Fibroblast of mammary gland (primary cell): ENCODE measurements around the gene PRDM16.

Source experiments
- DNase-seq: peaks from one replicate; pipeline ENCODE4 v3.0.0-alpha.2; 2010; ENCODE audit warnings: low read depth
- H3K4me3 ChIP-seq: 2 replicates; pipeline ENCODE4 v1.5.1; 2011; ENCODE audit warnings: low read depth, mild to moderate bottlenecking, low read length, moderate library complexity; ENCODE audit not compliant: control insufficient read depth
- TF ChIP-seq, protein P1 (sequence below): conservative IDR thresholded peaks from 2 replicates; pipeline ENCODE4 v1.5.1; 2011; ENCODE audit warnings: low read depth, low read length, inconsistent platforms; ENCODE audit not compliant: control insufficient read depth, insufficient read depth

PRDM16 gene

DNA sequence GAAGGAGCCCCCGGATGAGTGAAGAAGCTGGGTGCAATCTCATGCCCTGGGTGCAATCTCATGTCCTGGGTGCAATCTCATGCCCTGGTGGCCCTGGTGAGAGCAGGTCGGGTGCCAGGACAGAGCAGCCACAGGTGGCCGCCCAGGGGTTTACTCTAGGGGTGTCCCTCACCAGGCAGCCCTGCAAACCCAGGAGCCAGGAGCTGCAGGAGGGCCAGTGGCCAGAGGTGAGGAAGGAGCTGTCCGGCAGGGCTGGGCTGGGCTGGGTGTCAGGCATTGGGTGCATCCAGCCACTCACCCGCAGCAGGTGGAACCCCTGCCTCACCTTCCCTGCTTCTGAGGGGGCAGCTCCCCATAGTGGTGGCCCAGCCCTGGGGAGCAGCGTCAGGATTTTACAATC, 79.2 kb downstream of the PRDM16 start:
- no peak for DNase-seq
- TF ChIP-seq, protein P1, sequence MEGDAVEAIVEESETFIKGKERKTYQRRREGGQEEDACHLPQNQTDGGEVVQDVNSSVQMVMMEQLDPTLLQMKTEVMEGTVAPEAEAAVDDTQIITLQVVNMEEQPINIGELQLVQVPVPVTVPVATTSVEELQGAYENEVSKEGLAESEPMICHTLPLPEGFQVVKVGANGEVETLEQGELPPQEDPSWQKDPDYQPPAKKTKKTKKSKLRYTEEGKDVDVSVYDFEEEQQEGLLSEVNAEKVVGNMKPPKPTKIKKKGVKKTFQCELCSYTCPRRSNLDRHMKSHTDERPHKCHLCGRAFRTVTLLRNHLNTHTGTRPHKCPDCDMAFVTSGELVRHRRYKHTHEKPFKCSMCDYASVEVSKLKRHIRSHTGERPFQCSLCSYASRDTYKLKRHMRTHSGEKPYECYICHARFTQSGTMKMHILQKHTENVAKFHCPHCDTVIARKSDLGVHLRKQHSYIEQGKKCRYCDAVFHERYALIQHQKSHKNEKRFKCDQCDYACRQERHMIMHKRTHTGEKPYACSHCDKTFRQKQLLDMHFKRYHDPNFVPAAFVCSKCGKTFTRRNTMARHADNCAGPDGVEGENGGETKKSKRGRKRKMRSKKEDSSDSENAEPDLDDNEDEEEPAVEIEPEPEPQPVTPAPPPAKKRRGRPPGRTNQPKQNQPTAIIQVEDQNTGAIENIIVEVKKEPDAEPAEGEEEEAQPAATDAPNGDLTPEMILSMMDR, result no peak
- H3K4me3 ChIP-seq, result no peak overlapping the region

DNA sequence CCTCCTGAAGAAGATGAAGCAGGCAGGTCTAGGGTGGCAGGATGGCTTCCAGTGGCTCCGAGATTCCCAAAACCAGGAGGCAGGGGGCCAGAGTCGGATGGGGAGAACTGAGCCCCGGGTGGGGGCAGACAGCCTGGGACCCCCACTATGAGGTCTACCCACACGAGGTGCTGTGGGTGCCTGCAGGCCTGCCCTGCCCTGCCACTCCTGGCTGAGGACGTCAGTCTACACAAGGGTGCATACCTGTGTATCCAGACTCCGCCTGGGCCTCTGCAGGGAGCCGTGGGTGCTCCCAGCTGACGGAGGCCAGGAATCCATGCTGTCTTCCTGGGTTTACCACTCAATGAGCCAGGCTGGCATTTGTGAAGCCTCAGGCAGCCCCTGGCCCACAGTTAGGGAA, 80.3 kb downstream of the PRDM16 start:
- no peak for DNase-seq
- no peak overlapping the region for H3K4me3 ChIP-seq
- TF ChIP-seq, protein P1, result no peak

DNA sequence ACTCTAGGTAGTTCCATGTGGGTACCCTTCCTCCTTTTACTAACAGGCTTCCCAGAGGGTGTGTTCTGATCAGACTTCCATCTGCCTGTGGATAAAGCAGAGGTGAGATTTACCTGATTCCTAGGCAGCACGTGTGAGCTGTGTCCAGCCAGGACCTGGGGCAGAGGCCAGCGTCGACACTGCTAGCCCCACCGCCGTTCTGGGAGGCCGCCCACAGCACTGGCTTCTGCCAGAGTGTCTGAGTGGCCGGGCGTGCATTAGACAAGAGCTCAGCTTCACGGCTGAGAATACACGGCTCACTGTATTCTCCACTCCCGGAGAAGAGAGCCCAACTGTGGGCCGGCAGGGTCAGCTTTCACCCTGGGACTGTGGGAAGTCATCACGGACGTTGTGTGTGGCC, 82.5 kb downstream of the PRDM16 start:
- H3K4me3 ChIP-seq, result no peak overlapping the region
- DNase-seq, result no peak
- TF ChIP-seq, protein P1, result no peak

DNA sequence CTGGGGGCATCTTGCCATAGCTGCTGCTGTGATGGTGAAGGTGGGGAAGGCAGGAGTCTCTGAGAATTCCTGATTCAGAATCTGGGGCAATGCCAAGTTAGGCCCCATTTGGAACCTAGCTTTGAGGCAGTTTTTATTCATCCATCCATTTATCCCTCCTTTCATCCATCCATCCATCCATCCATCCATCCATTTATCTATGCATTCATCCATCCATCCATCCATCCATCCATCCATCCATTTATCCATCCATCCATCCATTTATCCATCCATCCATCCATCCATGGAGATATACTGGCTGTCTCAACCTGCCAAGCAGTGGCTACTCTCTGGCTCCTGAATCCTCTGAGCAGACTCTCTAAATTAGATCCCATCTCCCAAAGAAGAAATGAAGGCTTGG, 83.1 kb downstream of the PRDM16 start:
- TF ChIP-seq, protein P1, result no peak
- DNase-seq, result no peak
- H3K4me3 ChIP-seq, result no peak overlapping the region

DNA sequence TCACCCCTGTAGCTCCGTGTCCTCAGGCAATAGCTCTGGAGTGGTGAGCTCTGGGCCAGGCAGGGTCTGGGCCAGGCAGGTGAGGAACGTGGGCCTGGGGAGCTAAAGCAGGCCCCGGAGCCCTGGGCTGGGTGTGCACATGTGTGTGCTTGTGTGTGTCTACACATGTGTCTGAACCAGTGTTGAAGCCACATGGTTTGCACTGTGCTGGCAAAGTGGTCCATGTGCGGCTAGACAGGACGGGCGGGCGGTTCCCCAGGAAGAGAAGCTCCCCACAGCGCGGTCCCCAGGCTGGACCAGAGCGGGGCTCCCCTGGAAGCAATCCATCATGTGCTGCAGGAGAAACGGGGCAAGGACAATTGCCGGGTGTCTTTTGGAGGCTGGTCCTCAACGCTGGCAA, 84.2 kb downstream of the PRDM16 start:
- no peak overlapping the region for H3K4me3 ChIP-seq
- TF ChIP-seq, protein P1, result no peak
- no peak for DNase-seq

DNA sequence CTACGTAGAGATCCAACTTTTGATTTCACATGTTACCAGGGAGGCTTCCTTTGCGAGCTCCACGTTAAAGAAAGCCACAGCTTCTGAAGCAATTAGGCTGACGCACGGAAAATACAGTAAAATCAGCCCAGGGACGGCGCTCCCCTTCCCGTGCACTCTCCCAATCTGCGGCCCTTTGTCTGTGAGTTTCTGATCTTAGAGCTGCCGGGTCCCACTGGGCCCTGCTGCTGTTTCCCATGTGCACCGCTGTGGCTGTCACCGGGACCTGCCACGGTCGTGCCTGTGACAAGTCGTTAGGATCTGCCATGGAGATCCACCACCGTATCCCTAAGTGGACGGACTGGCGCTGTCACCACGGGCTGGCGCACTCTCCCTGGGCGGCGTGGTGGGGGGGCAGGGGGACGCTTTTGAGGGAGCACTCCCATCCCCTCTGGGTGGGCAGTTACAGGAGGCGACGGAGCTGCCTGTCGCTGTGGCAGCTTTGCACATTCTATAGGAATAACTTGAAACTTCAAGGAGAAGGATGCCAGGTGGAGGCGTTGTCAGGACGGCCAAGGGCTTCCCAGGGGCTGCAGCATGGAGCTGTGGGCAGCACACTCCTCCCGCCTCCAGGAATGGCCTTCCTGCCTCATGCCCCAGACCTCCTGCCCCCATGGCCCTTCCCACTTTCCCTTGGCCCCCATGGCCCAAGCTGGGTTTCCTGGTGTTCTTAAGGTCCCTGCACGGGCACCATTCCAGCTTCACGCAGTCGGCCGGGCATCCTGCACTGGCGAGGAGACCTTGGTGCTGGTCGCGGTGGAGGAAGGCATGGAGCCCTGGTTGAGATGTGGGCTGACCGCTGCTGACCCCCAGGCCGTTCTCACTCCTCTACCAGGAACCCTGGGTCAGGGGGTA, 85.1 kb downstream of the PRDM16 start:
- TF ChIP-seq, protein P1, result no peak
- DNase-seq, result no peak
- H3K4me3 ChIP-seq, result no peak overlapping the region
